Inflammatory macrophage treated with lipopolysaccharide for 1 hour (primary cell): ENCODE data around the gene MYO18B.
"Not testable (repeated sequence)": the region's sequence is repeated elsewhere in the genome, so short reads cannot be mapped to it uniquely, and the experiment has no call there.

Experiments
- DNase-seq, 2 donors: peaks; one replicate each; pipeline ENCODE4 v3.0.0-alpha.2; 2020 to 2022

The MYO18B gene, protein sequence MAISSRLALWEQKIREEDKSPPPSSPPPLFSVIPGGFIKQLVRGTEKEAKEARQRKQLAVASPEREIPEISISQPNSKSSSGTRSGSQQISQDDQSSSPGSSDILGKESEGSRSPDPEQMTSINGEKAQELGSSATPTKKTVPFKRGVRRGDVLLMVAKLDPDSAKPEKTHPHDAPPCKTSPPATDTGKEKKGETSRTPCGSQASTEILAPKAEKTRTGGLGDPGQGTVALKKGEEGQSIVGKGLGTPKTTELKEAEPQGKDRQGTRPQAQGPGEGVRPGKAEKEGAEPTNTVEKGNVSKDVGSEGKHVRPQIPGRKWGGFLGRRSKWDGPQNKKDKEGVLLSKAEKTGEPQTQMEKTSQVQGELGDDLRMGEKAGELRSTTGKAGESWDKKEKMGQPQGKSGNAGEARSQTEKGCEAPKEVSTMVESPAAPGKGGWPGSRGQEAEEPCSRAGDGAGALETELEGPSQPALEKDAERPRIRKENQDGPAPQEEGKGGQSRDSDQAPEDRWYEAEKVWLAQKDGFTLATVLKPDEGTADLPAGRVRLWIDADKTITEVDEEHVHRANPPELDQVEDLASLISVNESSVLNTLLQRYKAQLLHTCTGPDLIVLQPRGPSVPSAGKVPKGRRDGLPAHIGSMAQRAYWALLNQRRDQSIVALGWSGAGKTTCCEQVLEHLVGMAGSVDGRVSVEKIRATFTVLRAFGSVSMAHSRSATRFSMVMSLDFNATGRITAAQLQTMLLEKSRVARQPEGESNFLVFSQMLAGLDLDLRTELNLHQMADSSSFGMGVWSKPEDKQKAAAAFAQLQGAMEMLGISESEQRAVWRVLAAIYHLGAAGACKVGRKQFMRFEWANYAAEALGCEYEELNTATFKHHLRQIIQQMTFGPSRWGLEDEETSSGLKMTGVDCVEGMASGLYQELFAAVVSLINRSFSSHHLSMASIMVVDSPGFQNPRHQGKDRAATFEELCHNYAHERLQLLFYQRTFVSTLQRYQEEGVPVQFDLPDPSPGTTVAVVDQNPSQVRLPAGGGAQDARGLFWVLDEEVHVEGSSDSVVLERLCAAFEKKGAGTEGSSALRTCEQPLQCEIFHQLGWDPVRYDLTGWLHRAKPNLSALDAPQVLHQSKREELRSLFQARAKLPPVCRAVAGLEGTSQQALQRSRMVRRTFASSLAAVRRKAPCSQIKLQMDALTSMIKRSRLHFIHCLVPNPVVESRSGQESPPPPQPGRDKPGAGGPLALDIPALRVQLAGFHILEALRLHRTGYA (N-terminal part only)

DNA sequence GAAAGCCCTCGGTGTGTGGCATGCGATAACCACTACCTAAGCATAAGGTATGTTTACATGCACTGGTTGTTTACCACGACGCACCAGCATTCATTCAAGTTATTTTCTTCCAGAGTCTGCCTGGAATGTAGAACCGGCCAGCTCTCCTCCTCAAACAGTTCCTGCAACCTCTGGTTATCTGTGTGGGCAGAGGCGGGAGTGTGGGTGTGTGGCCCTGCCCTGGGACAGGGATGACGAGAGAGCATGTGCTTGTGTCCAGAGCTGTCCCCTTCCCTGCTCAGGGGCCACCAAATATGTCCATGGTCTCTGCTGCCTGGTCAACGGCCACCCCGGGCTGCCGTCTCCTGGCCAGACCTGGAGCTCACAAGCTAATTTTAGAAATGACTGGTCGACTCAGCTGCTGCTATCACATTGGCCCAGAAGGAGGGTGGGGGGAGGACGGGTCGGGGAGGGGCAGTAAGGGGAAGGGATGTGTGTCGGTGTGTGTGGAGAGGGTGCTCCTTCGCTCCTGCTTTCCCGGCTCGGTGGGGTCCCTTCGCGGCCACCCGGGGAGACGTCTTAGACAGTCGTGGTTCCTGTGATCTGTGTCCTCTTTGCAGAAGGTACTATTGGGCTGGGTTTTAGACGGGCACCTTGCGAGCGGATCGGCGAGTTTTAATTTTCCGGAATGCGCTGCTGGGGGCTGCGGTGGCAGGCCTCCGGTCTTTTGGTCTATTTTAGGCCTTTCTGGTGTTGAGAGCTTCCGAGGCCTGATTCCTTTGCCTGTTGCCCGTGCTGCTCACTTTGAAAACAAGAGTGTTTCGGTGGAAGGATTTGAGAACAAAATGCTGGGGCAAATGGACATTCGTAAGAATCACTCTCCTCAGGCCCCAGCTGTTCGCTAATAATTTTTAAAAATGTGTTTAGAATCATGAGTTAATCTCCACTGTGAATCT lies at the start of gene MYO18B:
MYO18B (plus strand) TSS at position 497 of the 935 bp plus-strand sequence. CDS start 18,905 bp downstream, outside the sequence.
- peak; percentile 24 to 53 for DNase-seq

DNA sequence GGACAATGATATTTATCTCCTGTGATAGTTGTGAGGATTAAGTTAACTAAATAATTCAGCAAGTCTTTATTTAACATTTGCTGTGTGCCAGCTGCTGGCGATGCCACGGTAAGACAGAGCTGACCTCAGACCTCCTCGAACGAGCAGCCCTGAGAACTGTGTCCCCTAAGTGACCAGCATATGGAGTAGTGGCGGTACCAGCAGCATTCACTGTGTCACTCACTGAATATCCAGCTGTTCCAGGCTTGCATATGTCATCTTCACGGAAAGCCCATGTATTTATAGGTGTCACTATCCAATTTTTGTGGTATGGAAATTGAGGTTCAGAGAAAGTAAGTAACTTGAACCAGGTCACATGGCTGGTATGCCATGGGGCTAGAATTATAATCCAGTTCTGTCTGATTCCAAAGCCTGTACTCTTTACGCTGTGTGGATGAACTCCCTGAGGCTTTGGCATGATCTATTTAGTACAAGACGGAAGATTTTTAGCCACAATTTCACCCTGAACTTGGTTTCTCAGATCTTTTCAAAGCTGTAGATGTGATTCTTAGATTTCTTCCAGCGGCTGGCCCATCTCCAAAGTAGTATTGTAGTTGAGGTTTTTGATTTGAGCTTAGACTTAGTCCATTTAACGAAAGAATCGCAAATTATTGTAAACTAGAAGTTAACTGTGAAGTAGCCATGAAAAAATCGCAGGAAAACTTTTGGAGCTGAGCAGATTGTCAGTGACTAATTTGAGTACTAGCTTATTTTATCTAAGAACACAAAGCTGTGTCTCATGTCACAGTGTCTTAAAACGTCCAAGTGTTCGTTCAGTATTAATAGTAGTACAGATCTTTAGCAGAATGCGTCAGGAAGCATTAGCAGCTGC lies 49.4 kb upstream of the MYO18B start:
- DNase-seq, result no peak

DNA sequence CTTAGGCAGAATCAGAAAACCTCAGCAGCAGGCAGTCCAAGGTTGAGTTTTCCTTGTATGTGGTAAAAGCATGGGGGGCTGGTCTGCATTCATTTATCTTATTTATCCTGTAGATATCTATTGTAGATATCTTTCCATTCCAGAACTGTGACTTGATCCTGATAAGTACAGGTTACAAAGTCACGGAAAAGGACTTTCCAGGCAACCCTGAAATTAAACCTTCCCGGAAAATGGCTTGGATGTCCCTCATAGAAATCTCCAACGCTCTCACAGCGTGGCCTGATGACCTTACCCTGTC lies 48.8 kb upstream of the MYO18B start:
- no peak for DNase-seq

DNA sequence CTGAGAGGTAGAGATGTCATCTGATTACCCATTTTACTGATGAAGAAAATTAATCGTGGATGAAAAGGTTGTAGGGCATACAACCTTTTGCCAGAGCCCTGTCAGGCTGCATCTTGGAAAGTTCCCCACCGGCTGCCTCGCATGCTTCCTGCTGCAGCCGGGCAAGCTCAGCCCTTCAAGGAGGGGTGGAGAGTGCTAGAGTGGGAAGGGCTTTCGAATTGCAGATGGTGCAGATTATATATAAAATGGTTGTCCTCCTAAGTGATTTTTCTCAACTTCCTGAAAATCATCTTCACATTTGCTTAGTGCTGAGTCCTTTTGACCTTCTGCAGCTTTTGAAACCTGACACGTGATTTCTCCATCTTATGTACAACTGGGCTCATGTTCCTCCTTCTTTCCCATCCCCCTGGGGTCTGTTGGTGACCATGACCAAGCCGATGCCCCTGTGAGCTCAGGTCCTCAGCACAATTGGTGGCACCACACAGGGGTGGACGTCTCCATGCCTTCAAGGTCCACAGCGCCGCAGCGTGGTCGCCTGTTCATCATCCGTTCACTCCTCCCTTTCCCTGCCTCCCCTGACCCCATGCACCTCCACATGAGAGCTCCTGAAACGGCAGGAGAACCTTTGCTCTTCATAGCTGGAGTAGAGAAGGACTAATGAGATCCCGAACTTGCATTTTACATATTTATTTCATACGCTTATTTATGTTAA lies 47.6 kb upstream of the MYO18B start:
- no peak for DNase-seq

DNA sequence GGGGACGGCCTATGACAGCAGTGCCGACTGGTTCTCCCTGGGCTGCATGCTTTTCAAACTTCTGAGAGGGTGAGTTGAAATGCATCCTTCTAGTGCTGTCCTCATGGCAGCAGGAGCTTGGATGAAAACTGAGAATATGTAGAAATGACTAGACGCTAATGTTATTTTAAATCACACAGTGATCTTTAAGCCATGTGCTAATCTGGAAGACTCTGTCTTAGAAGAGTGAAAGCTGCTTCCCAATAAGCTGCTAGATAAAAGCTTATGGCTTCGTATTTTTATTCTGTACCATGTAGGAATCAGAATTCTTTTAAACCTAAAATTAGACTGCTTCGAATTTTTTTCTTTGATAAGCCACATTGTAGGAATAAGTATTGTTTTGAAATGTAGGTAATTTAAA lies 46.8 kb upstream of the MYO18B start:
- DNase-seq, result no peak

DNA sequence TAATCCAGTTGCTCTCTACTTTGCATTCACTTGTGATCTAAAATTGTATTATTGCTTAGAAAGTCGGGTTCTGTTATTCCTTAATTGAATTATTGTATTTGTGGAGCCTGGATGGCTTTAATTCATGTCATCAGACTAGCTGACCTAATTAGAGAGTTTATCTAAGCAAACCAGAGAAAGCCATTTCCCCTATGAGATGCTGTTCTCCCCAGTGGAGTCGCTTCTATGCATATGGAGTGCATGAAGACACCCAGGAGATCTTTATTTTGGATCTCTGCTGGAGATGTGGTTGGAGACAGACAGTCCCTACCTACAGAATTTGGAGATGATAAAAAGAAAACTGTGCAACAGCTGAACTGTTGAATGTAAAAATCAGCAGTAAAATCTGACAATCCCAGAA lies 45.2 kb upstream of the MYO18B start:
- no peak for DNase-seq

DNA sequence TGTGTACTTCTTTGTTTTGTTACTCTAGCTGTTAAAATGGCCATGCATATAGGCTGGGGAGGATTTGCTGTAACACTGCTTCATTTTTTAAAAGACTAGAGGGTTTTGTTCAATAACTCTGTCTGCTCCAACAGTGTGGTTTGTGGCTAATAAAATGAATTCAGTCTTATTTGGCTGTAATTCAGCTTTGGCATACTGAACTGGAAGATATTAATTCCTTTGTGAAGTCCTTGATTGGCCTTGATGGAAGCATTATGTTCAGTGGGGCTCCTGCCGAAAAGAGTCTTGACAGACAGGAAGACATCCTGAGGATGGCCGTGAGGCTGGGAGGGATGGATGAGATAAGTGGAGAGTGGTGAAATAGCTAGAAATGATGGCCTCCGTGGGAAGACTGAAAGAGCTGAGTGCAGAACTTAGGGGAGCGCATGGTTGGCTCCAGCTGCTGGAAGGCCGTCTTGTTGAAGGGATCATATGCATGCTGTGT lies 44.8 kb upstream of the MYO18B start:
- no peak for DNase-seq

DNA sequence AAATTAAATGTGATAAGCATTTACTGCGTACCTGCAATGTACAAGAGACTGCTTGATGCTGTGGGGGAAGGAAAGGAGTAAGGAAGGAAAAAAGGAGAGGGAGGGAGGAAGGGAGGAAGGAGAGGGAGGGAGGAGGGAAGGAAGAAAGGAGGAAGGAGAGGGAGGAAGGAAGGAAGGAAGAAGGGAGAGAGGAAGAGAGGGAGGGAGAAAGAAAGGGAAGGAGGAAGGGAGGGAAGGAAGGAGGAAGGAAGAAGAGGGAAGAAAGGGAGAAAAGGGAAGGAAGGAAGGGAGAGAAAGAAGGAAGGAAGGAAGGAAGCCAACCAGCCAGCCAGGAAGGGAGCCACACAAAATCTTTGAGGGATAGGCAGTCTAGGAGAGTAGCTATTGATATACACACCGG lies 44.0 kb upstream of the MYO18B start:
- no peak for DNase-seq

DNA sequence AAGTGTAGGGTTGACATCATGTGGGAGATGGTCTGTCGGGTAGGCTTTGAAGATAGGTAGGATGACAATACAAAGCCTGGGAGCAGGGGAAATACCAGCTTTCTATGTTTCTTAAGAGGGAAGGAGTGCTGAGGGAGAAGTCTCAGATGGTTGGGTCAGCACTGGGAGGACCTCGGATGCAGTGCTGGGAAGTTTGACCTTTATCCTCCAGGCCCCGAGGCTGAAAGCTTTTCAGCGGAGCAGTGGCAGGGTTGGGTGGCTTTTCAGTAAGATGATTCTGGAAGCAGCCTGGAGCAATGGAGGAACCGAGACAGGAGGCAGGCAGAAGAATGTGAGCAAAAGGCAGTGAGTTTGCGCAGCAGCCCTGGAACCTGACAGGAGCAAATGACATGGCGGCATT lies 43.5 kb upstream of the MYO18B start:
- no peak for DNase-seq

DNA sequence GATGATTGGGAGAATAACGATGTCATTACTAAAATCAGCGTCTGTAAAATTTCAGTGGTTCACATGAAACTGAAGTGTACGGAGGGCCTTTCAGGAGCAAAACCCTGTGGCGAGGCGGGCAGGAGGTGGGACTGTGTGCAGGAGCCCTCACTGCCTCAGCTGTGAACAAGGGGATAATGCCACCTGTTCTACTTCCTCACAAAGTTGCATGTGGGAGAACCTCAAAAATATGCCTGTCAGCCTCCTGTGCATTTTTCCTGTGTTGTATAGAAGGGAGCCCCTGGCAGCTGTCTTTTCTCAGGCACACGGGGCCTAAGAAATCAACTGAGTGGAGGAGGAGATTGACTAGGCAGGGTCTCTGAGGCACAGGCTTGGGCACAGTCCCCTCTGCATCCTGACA lies 43.0 kb upstream of the MYO18B start:
- DNase-seq, result no peak

DNA sequence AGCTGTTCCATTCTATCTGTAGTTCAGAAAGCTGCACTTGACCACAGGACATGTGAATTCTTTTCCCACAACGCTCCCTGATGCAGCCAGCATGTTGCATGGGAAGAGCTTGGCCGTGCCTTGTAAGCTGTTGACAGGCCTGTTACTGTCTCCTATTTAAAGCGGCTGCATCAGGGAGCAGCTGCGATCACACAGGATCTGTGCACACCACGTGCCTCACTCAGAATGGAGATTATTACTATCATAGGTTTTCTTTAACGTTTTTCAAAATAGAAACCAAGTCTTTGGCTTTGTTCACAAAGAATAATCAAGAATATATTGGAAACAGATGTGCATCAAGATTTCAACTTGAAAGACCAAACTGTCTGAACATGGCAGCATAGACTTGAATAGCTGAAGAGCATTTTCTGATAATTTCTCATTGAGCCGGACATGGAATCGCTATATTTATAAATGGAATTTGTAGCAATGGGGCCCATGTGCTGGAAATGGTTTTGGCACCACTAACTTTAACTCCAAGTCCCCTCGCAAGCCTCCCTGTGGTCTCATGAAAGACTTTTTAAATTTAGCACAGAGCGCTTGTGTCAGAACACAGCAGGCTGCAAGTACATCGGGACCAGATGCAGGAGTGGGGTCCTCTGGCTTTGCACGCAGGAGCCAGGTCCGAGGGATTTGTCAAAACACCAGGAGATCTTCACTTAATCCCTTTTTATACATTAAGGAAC lies 40.8 kb upstream of the MYO18B start:
- no peak for DNase-seq

DNA sequence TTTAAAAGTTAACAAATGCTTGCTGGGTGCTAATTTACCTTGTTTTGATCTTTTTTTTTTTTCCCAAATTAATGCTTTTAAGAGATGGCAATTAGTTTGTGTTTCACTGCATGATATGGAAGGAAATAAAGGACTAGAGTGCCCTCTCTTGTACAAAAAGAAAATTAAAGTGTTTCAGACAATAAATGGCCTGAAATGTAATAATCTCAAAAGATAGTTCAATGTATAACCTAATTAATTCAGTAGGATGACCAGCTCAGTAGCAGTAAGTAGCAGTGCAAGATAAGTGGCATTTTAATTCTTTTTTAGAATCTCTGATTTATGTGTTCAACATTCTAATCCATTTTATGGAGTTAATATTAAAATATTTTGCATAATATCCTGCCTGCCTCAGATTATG lies 39.9 kb upstream of the MYO18B start:
- DNase-seq, result peak; percentile 3 to 18

DNA sequence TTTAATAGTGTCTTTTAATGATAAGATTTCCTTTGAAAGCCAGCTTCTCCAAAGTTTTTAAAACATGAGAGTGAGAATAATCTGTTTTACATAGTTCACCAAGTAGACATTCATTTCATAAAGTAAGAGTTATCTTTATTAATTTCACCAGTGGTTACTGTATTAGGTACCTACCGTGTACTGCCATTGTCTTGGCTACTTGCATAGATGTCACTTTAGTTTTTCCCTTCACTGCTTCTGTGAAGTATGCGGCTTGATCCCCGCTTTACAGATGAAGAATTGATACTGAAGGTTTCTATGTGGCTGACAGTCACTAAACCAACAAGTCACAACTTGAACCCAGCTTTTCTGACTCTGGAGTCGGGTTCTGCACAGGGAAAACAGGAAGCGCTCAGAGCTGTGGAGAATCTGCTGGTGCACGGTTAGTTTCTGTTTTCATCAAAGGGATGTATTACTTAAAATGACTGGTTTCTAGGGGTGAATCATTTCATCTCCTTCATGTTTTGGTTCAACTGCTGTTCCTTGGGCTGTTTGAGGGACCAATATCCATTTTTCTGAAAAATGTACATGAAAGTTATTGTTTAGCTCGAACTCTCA lies 39.3 kb upstream of the MYO18B start:
- peak; percentile 5 to 9 for DNase-seq

DNA sequence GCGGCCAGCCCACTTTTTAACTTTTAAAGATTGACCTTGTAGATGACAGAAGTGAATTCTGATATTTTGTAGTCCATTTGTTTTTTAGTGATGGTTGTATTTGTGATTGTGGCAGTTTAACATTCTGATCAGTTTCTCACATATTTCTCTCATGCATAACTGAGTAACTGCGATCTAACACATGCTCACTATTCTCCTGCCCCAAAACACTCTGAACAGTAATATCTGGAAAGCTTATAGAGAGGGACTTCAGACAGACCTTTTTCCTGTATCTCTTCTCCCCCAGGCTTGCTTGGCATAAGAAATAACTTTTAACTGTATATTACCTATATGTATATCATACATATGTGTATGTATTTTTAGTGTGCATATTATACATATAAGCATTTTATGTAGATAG lies 37.3 kb upstream of the MYO18B start:
- DNase-seq, result no peak

DNA sequence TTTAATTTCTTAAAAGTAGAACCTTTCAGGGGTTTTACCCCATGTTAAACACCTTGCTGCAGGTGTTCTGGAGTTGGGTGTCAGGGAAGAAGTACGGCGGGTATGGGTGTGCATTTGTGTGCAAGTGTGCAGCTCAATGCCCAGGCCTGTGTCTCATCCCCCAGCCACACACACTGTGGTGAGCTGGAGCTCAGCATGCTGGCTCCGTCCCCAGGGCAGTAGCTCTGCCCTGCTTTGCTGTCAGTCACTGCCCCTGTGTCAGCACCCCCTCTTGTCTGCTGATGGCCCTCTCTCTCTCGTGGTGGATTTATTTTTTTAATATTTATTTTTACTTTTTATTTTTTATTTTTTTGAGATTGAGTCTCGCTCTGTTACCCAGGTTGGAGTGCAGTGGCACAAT lies 35.8 kb upstream of the MYO18B start:
- no peak for DNase-seq

DNA sequence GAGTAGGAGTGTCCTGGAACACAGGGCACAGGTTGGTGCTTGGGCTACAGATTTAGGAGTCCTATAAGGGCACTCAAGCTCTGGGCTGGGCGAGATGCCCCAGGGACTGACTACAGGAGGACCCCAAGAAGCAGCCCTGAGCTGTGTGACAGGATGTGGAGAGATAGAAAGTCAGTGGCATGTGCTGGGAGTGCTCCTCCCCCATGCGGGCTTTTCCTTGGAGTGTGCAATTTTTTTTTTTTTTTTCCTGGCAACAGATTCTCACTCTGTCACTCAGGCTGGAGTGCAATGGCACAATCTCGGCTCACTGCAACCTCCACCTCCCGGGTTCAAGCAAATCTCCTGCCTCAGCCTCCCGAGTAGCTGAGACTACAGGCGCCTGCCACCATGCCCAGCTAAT lies 33.6 kb upstream of the MYO18B start:
- DNase-seq, result not testable (repeated sequence)

DNA sequence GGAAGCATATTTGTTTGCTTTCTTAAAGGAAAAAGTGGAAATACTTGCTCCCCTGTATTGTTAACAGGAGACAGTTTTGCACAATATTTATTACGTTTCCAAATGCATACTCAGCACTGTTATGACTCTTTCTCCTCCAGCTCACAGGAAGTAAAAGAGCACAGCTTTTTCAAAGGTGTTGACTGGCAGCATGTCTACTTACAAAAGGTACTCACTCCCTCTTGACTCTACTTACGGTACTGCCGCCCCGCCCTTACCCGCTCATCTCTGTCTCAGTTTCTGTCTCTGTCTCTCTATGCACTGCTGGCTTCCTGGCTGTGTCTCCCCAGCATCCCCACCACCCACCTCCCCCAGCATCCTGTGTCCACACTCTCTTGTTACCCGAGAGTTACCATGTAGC lies 32.2 kb upstream of the MYO18B start:
- DNase-seq, result no peak

DNA sequence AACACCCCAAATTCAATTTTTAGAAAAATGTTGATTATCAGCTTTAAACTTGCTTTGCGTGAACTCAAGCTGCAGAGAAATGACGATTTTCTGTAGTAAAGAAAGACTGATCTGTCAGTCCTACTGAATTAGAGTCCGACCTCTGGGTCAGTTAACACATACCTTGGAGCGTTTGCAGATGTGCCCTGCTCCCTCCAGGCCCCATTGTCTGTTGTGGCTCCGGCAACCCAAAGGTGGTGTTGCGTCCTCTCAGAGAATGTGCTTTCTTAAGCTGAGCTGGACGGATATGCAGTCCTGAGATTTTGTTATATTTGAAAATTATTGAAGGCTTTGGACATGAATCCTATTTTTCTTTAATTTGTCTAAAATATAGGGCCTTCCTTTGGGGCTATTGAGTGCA lies 31.5 kb upstream of the MYO18B start:
- no peak for DNase-seq

DNA sequence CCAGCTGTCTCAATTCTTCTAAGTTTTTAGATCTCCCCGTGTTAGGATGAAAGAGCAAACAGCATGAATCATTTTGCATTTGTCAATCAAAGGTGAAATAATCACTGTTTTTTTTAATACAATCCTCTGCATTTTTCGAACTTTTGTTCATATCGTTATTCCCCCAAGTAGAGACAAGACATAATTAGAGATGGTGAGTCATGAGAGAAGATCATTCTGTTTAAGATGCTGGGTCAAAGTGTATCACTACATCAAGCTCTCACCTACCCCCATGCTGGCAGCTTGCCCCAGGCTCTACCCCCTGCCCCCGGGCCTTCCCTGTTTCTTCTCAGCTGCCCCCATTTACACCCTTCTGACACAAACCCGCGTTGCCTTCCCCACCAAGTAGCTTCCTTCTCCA lies 30.5 kb upstream of the MYO18B start:
- no peak for DNase-seq
